PFSK-1 (cell line): ENCODE results near the gene TAGLN2.

Experiments used
- FOXP2 ChIP-seq: optimal IDR thresholded peaks from 2 replicates; pipeline ENCODE3; 2011; ENCODE audit warnings: borderline replicate concordance, control low read depth, inconsistent platforms; ENCODE audit not compliant: insufficient read depth; ENCODE audit errors: extremely low read length, extremely low read depth
- POLR2AphosphoS5 ChIP-seq: IDR thresholded peaks from 2 replicates; pipeline ENCODE4 v1.6.1; 2012; ENCODE audit warnings: low read depth, mild to moderate bottlenecking, control low read depth, low read length, moderate library complexity
- SIN3A ChIP-seq: IDR thresholded peaks from 2 replicates; pipeline ENCODE4 v1.6.1; 2012; ENCODE audit warnings: mild to moderate bottlenecking, low read length, moderate library complexity, borderline replicate concordance; ENCODE audit not compliant: insufficient read depth
- TAF1 ChIP-seq: IDR thresholded peaks from 2 replicates; pipeline ENCODE4 v1.6.1; 2012; ENCODE audit warnings: low read length, control low read depth, borderline replicate concordance; ENCODE audit not compliant: insufficient read depth
- TF ChIP-seq, protein P1 (sequence below), 2 experiments: IDR thresholded peaks; 2 replicates each; pipeline versions ENCODE4 v1.6.1 to v1.8.0; 2011 to 2012; ENCODE audit warnings: low read depth in 2 of 2, low read length in 2 of 2, control low read depth in 1 of 2, inconsistent platforms in 1 of 2, mild to moderate bottlenecking in 1 of 2, moderate library complexity in 1 of 2; ENCODE audit not compliant: insufficient read depth in 1 of 2

The TAGLN2 gene

DNA sequence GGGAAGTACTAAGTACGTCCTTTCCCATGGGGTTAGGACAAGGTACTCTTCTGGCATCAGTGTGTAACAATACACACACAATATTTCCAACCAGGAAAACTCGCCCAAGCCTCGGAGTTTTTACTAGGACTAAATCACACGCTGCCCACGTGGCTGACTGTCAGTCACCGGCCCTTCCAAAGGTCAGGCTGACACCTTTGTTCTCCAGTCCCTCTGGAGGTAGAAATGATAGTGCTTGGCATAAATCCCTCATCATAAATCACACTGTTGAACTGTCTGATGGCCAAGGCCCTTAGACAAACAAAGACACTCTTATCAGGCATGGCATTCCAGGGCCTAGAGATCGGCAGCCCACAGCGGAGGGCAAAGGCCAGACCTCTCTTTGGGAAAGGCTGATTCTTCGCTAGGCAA lies 45.6 kb upstream of the TAGLN2 start:
- no peak for TF ChIP-seq TAF1
- TF ChIP-seq, protein P1, sequence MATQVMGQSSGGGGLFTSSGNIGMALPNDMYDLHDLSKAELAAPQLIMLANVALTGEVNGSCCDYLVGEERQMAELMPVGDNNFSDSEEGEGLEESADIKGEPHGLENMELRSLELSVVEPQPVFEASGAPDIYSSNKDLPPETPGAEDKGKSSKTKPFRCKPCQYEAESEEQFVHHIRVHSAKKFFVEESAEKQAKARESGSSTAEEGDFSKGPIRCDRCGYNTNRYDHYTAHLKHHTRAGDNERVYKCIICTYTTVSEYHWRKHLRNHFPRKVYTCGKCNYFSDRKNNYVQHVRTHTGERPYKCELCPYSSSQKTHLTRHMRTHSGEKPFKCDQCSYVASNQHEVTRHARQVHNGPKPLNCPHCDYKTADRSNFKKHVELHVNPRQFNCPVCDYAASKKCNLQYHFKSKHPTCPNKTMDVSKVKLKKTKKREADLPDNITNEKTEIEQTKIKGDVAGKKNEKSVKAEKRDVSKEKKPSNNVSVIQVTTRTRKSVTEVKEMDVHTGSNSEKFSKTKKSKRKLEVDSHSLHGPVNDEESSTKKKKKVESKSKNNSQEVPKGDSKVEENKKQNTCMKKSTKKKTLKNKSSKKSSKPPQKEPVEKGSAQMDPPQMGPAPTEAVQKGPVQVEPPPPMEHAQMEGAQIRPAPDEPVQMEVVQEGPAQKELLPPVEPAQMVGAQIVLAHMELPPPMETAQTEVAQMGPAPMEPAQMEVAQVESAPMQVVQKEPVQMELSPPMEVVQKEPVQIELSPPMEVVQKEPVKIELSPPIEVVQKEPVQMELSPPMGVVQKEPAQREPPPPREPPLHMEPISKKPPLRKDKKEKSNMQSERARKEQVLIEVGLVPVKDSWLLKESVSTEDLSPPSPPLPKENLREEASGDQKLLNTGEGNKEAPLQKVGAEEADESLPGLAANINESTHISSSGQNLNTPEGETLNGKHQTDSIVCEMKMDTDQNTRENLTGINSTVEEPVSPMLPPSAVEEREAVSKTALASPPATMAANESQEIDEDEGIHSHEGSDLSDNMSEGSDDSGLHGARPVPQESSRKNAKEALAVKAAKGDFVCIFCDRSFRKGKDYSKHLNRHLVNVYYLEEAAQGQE (IDR thresholded peaks at IDR 0.05; ENCODE audit: insufficient read depth in 1 of 2, low read depth in 2 of 2, low read length in 2 of 2) = no peak
- no peak for TF ChIP-seq SIN3A
- no peak for TF ChIP-seq POLR2AphosphoS5
- no peak for TF ChIP-seq FOXP2

GRCh38 chr1:159968901-159969300 lies 43.6 kb upstream of the TAGLN2 start:
- TF ChIP-seq POLR2AphosphoS5 (no peak), TAF1 (no peak), FOXP2 (no peak), SIN3A (no peak)
- TF ChIP-seq, protein P1 (IDR thresholded peaks at IDR 0.05; ENCODE audit: insufficient read depth in 1 of 2, low read depth in 2 of 2, low read length in 2 of 2) = no peak

DNA sequence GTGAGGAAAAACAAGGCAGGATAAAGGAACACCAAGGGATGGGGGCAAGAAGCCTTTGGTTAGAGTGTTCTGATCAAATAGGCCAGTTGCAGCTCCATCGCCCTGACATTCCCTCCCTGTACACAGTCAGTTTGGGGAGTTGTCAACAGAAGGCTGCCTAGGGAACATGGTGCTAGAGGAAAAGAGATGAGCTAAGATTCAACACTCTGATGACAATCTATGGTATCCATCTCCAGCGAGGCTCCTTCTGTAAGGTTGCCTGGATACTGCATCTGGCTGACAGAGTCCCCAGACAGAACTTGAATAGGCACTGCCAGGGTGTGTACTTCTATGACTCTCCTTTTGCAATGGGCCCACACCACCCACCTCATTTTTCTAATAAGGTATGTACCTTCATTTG lies 40.0 kb upstream of the TAGLN2 start:
- TF ChIP-seq, protein P1 (IDR thresholded peaks at IDR 0.05; ENCODE audit: insufficient read depth in 1 of 2, low read depth in 2 of 2, low read length in 2 of 2) = no peak
- TF ChIP-seq TAF1 (no peak), POLR2AphosphoS5 (no peak), SIN3A (no peak), FOXP2 (no peak)

DNA sequence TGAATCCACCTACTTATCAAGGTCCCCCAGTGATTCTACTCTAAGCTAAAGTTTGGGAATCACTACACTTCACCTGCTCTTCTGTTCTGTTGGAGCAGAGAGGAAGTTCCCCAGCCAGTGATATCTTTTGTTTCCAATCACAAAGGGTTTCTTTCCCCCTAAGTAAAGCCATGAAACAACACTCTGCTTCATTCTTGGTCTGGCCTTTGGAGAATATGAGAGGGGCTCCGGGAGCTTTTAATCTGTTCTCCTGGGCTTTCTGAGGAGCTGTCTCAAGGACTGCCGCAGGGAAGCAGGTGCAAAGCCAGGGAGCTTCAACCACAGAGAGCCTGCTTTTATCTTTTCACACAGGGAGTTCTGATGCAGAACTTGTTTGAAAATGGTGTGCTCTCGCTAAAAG lies 38.8 kb upstream of the TAGLN2 start:
- TF ChIP-seq, protein P1 (IDR thresholded peaks at IDR 0.05; ENCODE audit: insufficient read depth in 1 of 2, low read depth in 2 of 2, low read length in 2 of 2) = no peak
- TF ChIP-seq POLR2AphosphoS5 (no peak), TAF1 (no peak)

GRCh38 chr1:159962176-159962575 lies 36.9 kb upstream of the TAGLN2 start:
- TF ChIP-seq FOXP2 (no peak), POLR2AphosphoS5 (no peak), TAF1 (no peak), SIN3A (no peak)
- TF ChIP-seq, protein P1 (IDR thresholded peaks at IDR 0.05; ENCODE audit: insufficient read depth in 1 of 2, low read depth in 2 of 2, low read length in 2 of 2) = no peak
